ENCODE data around the gene ATP2B2. TPM values are rescaled to one million over a fixed set of nuclear protein-coding genes. Genes with fewer than 3 reads are reported as not detected.

The ATP2B2 gene
- total and polyA plus RNA-seq, 12 donors: 0.37 to 3.0 (median 1.6) TPM

- WGBS, 4 donors: 73 to 90% (median 89%) methylated on average over 5 to 8 of the region's 8 CpGs
- intact Hi-C loops (cut with DNase I): no loop called here
Measured at GRCh38 chr3:10514407-10515069, 9.2 kb upstream of the ATP2B2 start.

GRCh38 chr3:10513306-10513705 lies 7.9 kb upstream of the ATP2B2 start:
- no peaks in the 10 kb centered on the region for H3K36me3 ChIP-seq (replicated peaks in 1 of 2)
- no peak overlapping the region for H3K4me3 ChIP-seq
- TF ChIP-seq CTCF (IDR thresholded peaks at IDR 0.05) (no peak), POLR2A (IDR thresholded peaks at IDR 0.05) (no peak)
- intact Hi-C loops (cut with DNase I): no loop called here
- H3K27ac ChIP-seq: no peak overlapping the region
- H3K9me3 ChIP-seq (replicated peaks in 1 of 3): no peaks in the 10 kb centered on the region
- DNase-seq: no peak
- WGBS, 4 donors: 85 to 95% (median 90%) methylated on average over 6 to 8 of the region's 8 CpGs
- no peaks in the 10 kb centered on the region for H3K4me1 ChIP-seq (replicated peaks in 1 of 2)
- H3K27me3 ChIP-seq: no peaks in the 10 kb centered on the region

More at GRCh38 chr3:10514407-10515069, 9.2 kb upstream of the ATP2B2 start:
- TF ChIP-seq CTCF (IDR thresholded peaks at IDR 0.05): no peak
- no peak for TF ChIP-seq POLR2A (IDR thresholded peaks at IDR 0.05)
- no peaks in the 10 kb centered on the region for H3K4me1 ChIP-seq (replicated peaks in 1 of 2)
- H3K4me3 ChIP-seq: no peak overlapping the region
- H3K27ac ChIP-seq: no peak overlapping the region
- no peaks in the 10 kb centered on the region for H3K27me3 ChIP-seq
- no peaks in the 10 kb centered on the region for H3K36me3 ChIP-seq (replicated peaks in 1 of 2)
- H3K9me3 ChIP-seq (replicated peaks in 1 of 3): no peaks in the 10 kb centered on the region
- no peak for DNase-seq

GRCh38 chr3:10512687-10513086 lies 7.3 kb upstream of the ATP2B2 start:
- Histone ChIP-seq H3K27ac (no peak overlapping the region), H3K36me3 (replicated peaks in 1 of 2) (no peaks in the 10 kb centered on the region), H3K27me3 (no peaks in the 10 kb centered on the region), H3K9me3 (replicated peaks in 1 of 3) (no peaks in the 10 kb centered on the region), H3K4me1 (replicated peaks in 1 of 2) (no peaks in the 10 kb centered on the region), H3K4me3 (no peak overlapping the region)
- intact Hi-C loops (cut with DNase I): no loop called here
- WGBS, 4 donors: 80 to 92% (median 86%) methylated on average over 3 to 6 of the region's 6 CpGs
- TF ChIP-seq CTCF (IDR thresholded peaks at IDR 0.05) (no peak), POLR2A (IDR thresholded peaks at IDR 0.05) (no peak)
- DNase-seq: no peak

- no peak for DNase-seq
- no peak overlapping the region for H3K27ac ChIP-seq
- no peaks in the 10 kb centered on the region for H3K36me3 ChIP-seq (replicated peaks in 1 of 2)
- WGBS, 4 donors: 70 to 77% (median 73%) methylated on average over 6 to 7 of the region's 7 CpGs
- H3K4me3 ChIP-seq: no peak overlapping the region
- H3K4me1 ChIP-seq (replicated peaks in 1 of 2): no peaks in the 10 kb centered on the region
- H3K9me3 ChIP-seq (replicated peaks in 1 of 3): no peaks in the 10 kb centered on the region
- intact Hi-C loops (cut with DNase I): no loop called here
- H3K27me3 ChIP-seq: no peaks in the 10 kb centered on the region
- TF ChIP-seq POLR2A (IDR thresholded peaks at IDR 0.05) (no peak), CTCF (IDR thresholded peaks at IDR 0.05) (no peak)
Measured at GRCh38 chr3:10511809-10512494, 6.6 kb upstream of the ATP2B2 start.
